NCI-H2081 treated with DMSO at 0.1 percent for 48 hours (cell line): Measurements from ENCODE around the gene NAALAD2.
"Not testable (repeated sequence)": the region's sequence is repeated elsewhere in the genome, so short reads cannot be mapped to it uniquely, and the experiment has no call there.

ENCODE experiments used
- DNase-seq: peaks from one replicate; lab custom pipeline; 2025; lab: John Stamatoyannopoulos, UW

NAALAD2 gene

GRCh38 chr11:90134478-90135003 lies at the start of gene NAALAD2:
Gene NAALAD2 (plus strand): TSS chr11:90134663. CDS start chr11:90134759, 96 bp downstream.
- no peak for DNase-seq

GRCh38 chr11:90085650-90086049 lies 48.8 kb upstream of the NAALAD2 start, which contains the start of gene UBTFL1:
Gene UBTFL1 (plus strand): TSS chr11:90085950. CDS start chr11:90085950, 0 bp downstream.
- DNase-seq: not testable (repeated sequence)

GRCh38 chr11:90088731-90089130 lies 45.7 kb upstream of the NAALAD2 start:
- not testable (repeated sequence) for DNase-seq

- DNase-seq: not testable (repeated sequence)
These were observed 39.1 kb upstream of the NAALAD2 start for GRCh38 chr11:90095230-90095924.

- DNase-seq: not testable (repeated sequence)
These were observed 36.2 kb upstream of the NAALAD2 start for GRCh38 chr11:90098261-90098660.

- no peak for DNase-seq
These were observed 34.0 kb upstream of the NAALAD2 start for GRCh38 chr11:90100431-90100830.

GRCh38 chr11:90113541-90113940 lies 20.9 kb upstream of the NAALAD2 start:
- no peak for DNase-seq

GRCh38 chr11:90120191-90120590 lies 14.3 kb upstream of the NAALAD2 start:
- no peak for DNase-seq

- no peak for DNase-seq
These were observed 10.1 kb upstream of the NAALAD2 start for GRCh38 chr11:90124371-90124770.

GRCh38 chr11:90124946-90125345 lies 9.5 kb upstream of the NAALAD2 start:
- DNase-seq: no peak

GRCh38 chr11:90133560-90134477 lies 644 bp upstream of the NAALAD2 start:
- DNase-seq: no peak

GRCh38 chr11:90135016-90135415 lies 553 bp downstream of the NAALAD2 start:
- no peak for DNase-seq

GRCh38 chr11:90148900-90149299 lies 14.4 kb downstream of the NAALAD2 start:
- no peak for DNase-seq

- DNase-seq: not testable (repeated sequence)
These were observed 32.6 kb downstream of the NAALAD2 start for GRCh38 chr11:90166982-90167573.

- DNase-seq: not testable (repeated sequence)
These were observed 33.2 kb downstream of the NAALAD2 start for GRCh38 chr11:90167704-90168103.

GRCh38 chr11:90168571-90168970 lies 34.1 kb downstream of the NAALAD2 start:
- DNase-seq: no peak

- no peak for DNase-seq
These were observed 36.9 kb downstream of the NAALAD2 start for GRCh38 chr11:90171359-90171758.

GRCh38 chr11:90176069-90176468 lies 41.6 kb downstream of the NAALAD2 start:
- DNase-seq: no peak

- no peak for DNase-seq
These were observed 44.3 kb downstream of the NAALAD2 start for GRCh38 chr11:90178751-90179150.

- no peak for DNase-seq
These were observed 45.5 kb downstream of the NAALAD2 start for GRCh38 chr11:90179923-90180322.

- no peak for DNase-seq
These were observed 53.4 kb downstream of the NAALAD2 start for GRCh38 chr11:90187839-90188238.

- no peak for DNase-seq
These were observed 54.5 kb downstream of the NAALAD2 start for GRCh38 chr11:90189011-90189410.
